SK-N-SH (cell line): ENCODE results near the gene LIMK2. TPM values are rescaled to one million over a fixed set of nuclear protein-coding genes. Genes with fewer than 3 reads are reported as not detected.
"Not testable (repeated sequence)": the region's sequence is repeated elsewhere in the genome, so short reads cannot be mapped to it uniquely, and the experiment has no call there.

Experiments
- CTCF ChIA-PET: fragments of 300-600, 350-600 bp; formaldehyde crosslinking; extraction: SDS; loops from one replicate; lab custom pipeline; 2021; lab: Yijun Ruan, JAX
- POLR2A ChIA-PET: fragments of 350-600 bp; sonication (Branson Sonifier 250); formaldehyde crosslinking; extraction: SDS; loops from one replicate; lab custom pipeline; 2020; ENCODE audit warnings: antibody characterized with exemption, inconsistent platforms; lab: Yijun Ruan, JAX
- DNase-seq: peaks from one replicate; pipeline ENCODE4 v3.0.0; 2012
- H2AFZ ChIP-seq: fragments of 200-600 bp; sonication (generic); 2 replicates; pipeline ENCODE4 v1.8.1; 2016; ENCODE audit warnings: antibody characterized with exemption, mild to moderate bottlenecking, low read depth
- H3F3A ChIP-seq: fragments of 200-600 bp; sonication (generic); replicated peaks from 2 replicates; pipeline ENCODE3; 2016; ENCODE audit warnings: antibody characterized with exemption, mild to moderate bottlenecking; ENCODE audit not compliant: insufficient read depth
- H3K27ac ChIP-seq, 2 experiments: fragments of 200-500 bp in 1 of 2; fragments of 200-600 bp in 1 of 2; sonication (Bioruptor generic) in 1 of 2; sonication (generic), shearing (Covaris generic) in 1 of 2; 2 replicates each; pipeline versions ENCODE4 v1.5.1 to v1.6.1; 2014 to 2016; ENCODE audit warnings: low read depth in 2 of 2, inconsistent platforms in 1 of 2, low read length in 1 of 2, mild to moderate bottlenecking in 1 of 2, mixed read lengths in 1 of 2
- H3K27me3 ChIP-seq: fragments of 200-600 bp; sonication (generic), shearing (Covaris generic); 2 replicates; pipeline ENCODE4 v1.6.1; 2016; ENCODE audit warnings: mixed run types; ENCODE audit not compliant: insufficient read depth
- H3K36me3 ChIP-seq, 2 experiments: fragments of 200-500 bp in 1 of 2; fragments of 200-600 bp in 1 of 2; sonication (Bioruptor generic) in 1 of 2; sonication (generic) in 1 of 2; replicated peaks in 1 of 2; 2 replicates each; pipeline versions ENCODE3 to v1.5.1; 2014 to 2016; ENCODE audit warnings: low read length in 1 of 2, mild to moderate bottlenecking in 1 of 2; ENCODE audit not compliant: insufficient read depth in 2 of 2, control insufficient read depth in 1 of 2
- H3K4me1 ChIP-seq, 2 experiments: fragments of 200-500 bp in 1 of 2; fragments of 200-600 bp in 1 of 2; sonication (Bioruptor generic) in 1 of 2; sonication (generic), shearing (Covaris generic) in 1 of 2; 2 replicates each; pipeline versions ENCODE4 v1.5.1 to v1.6.1; 2014 to 2016; ENCODE audit warnings: low read depth in 1 of 2, low read length in 1 of 2, mixed run types in 1 of 2; ENCODE audit not compliant: insufficient read depth in 2 of 2, control insufficient read depth in 1 of 2
- H3K4me2 ChIP-seq: fragments of 200-600 bp; sonication (generic), shearing (Covaris generic); 2 replicates; pipeline ENCODE4 v1.6.1; 2017; ENCODE audit warnings: mixed run types
- H3K4me3 ChIP-seq, 2 experiments: fragments of 200-500 bp in 1 of 2; fragments of 200-600 bp in 1 of 2; sonication (Bioruptor generic) in 1 of 2; sonication (generic), shearing (Covaris generic) in 1 of 2; 2 replicates each; pipeline versions ENCODE4 v1.5.1 to v1.8.1; 2014 to 2016; ENCODE audit warnings: low read depth in 2 of 2, inconsistent platforms in 1 of 2, low read length in 1 of 2, mild to moderate bottlenecking in 1 of 2, mixed read lengths in 1 of 2, moderate library complexity in 1 of 2
- H3K79me2 ChIP-seq: fragments of 200-600 bp; sonication (generic); 2 replicates; pipeline ENCODE4 v1.8.1; 2017; ENCODE audit warnings: mild to moderate bottlenecking; ENCODE audit not compliant: insufficient read depth
- H3K9ac ChIP-seq: fragments of 200-600 bp; sonication (generic); 2 replicates; pipeline ENCODE4 v1.6.1; 2017; ENCODE audit warnings: mixed run types
- H3K9me2 ChIP-seq: fragments of 200-600 bp; sonication (generic); 2 replicates; pipeline ENCODE4 v1.6.1; 2017; ENCODE audit warnings: mixed run types
- H3K9me3 ChIP-seq: fragments of 200-600 bp; sonication (generic); 2 replicates; pipeline ENCODE4 v1.6.1; 2017; ENCODE audit warnings: mixed run types, mild to moderate bottlenecking, moderate library complexity
- H4K20me1 ChIP-seq: fragments of 200-600 bp; sonication (generic); 2 replicates; pipeline ENCODE4 v1.6.1; 2017; ENCODE audit warnings: mild to moderate bottlenecking, mixed run types; ENCODE audit not compliant: insufficient read depth
- CHD2 ChIP-seq: fragments of 150-350 bp; IDR thresholded peaks from 2 replicates; pipeline ENCODE4 v1.6.1; 2018; ENCODE audit warnings: low read length; ENCODE audit not compliant: partially characterized antibody
- EP300 ChIP-seq, 2 experiments: IDR thresholded peaks; 2 replicates each; pipeline versions ENCODE4 v1.4.0 to v1.6.1; 2012; ENCODE audit warnings: borderline replicate concordance in 1 of 2, low read depth in 1 of 2, low read length in 1 of 2
- EZH2phosphoT487 ChIP-seq: fragments of 200-600 bp; sonication (generic); IDR thresholded peaks from 2 replicates; pipeline ENCODE4 v1.6.1; 2017; ENCODE audit warnings: low read depth, mixed run types, mild to moderate bottlenecking, antibody characterized with exemption, moderate library complexity, borderline replicate concordance
- FOXM1 ChIP-seq: IDR thresholded peaks from 2 replicates; pipeline ENCODE4 v1.4.0; 2012; ENCODE audit warnings: low read depth, mild to moderate bottlenecking
- GABPA ChIP-seq: IDR thresholded peaks from 2 replicates; pipeline ENCODE4 v1.4.0; 2012; ENCODE audit warnings: low read depth, mild to moderate bottlenecking
- JUND ChIP-seq: IDR thresholded peaks from 2 replicates; pipeline ENCODE4 v1.4.0; 2012
- MAX ChIP-seq: IDR thresholded peaks from 2 replicates; pipeline ENCODE4 v1.4.0; 2012; ENCODE audit warnings: low read depth
- MEF2A ChIP-seq: IDR thresholded peaks from 2 replicates; pipeline ENCODE4 v1.4.0; 2012; ENCODE audit warnings: low read depth, borderline replicate concordance
- TCF12 ChIP-seq: IDR thresholded peaks from 2 replicates; pipeline ENCODE4 v1.4.0; 2012
- WGBS: methylation state at CpG from one replicate; pipeline ENCODE4 v1.1.6; 2017; ENCODE audit warnings: low lambda C conversion rate; 5-methylcytosine and 5-hydroxymethylcytosine counted together
- polyA plus RNA-seq, 3 experiments: library from polyadenylated mRNA; depleted of rRNA; stranded (reverse); fragments of >200 nt; gene quantifications; 2 replicates each; pipeline ENCODE4 v1.2.3, GENCODE V29; 2012
- TF ChIP-seq, protein P1 (sequence below): IDR thresholded peaks from 2 replicates; pipeline ENCODE4 v1.4.0; 2012; ENCODE audit warnings: low read depth, borderline replicate concordance
- TF ChIP-seq, protein P2 (sequence below): IDR thresholded peaks from 2 replicates; pipeline ENCODE4; 2012

LIMK2 gene
- polyA plus RNA-seq, 1 of the 3 experiments (the other 2 are of a cell fraction), result 9.8 TPM

- TF ChIP-seq, protein P1, sequence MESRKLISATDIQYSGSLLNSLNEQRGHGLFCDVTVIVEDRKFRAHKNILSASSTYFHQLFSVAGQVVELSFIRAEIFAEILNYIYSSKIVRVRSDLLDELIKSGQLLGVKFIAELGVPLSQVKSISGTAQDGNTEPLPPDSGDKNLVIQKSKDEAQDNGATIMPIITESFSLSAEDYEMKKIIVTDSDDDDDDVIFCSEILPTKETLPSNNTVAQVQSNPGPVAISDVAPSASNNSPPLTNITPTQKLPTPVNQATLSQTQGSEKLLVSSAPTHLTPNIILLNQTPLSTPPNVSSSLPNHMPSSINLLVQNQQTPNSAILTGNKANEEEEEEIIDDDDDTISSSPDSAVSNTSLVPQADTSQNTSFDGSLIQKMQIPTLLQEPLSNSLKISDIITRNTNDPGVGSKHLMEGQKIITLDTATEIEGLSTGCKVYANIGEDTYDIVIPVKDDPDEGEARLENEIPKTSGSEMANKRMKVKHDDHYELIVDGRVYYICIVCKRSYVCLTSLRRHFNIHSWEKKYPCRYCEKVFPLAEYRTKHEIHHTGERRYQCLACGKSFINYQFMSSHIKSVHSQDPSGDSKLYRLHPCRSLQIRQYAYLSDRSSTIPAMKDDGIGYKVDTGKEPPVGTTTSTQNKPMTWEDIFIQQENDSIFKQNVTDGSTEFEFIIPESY, result 0 out of 2 replicates have a peak, but pooled peaks have one; percentile 56
- TF ChIP-seq FOXM1, result peak; percentile 78
- TF ChIP-seq JUND, result peak; percentile 93
- TF ChIP-seq EP300 (IDR thresholded peaks at IDR 0.05; ENCODE audit: borderline replicate concordance in 1 of 2, low read depth in 1 of 2, low read length in 1 of 2), result peak; percentile 48 to 92; a peak in 3 of 4 replicates
- TF ChIP-seq MEF2A, result no peak
- TF ChIP-seq EZH2phosphoT487, result no peak
- TF ChIP-seq, protein P2, sequence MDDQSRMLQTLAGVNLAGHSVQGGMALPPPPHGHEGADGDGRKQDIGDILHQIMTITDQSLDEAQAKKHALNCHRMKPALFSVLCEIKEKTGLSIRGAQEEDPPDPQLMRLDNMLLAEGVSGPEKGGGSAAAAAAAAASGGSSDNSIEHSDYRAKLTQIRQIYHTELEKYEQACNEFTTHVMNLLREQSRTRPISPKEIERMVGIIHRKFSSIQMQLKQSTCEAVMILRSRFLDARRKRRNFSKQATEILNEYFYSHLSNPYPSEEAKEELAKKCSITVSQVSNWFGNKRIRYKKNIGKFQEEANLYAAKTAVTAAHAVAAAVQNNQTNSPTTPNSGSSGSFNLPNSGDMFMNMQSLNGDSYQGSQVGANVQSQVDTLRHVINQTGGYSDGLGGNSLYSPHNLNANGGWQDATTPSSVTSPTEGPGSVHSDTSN, result peak; percentile 96
- no peak for TF ChIP-seq CHD2
- TF ChIP-seq MAX, result peak; percentile 47; the same call in 1 of the 2 replicates
Measured at GRCh38 chr22:31244046-31244942, 32.2 kb downstream of the LIMK2 start (continued).

DNA sequence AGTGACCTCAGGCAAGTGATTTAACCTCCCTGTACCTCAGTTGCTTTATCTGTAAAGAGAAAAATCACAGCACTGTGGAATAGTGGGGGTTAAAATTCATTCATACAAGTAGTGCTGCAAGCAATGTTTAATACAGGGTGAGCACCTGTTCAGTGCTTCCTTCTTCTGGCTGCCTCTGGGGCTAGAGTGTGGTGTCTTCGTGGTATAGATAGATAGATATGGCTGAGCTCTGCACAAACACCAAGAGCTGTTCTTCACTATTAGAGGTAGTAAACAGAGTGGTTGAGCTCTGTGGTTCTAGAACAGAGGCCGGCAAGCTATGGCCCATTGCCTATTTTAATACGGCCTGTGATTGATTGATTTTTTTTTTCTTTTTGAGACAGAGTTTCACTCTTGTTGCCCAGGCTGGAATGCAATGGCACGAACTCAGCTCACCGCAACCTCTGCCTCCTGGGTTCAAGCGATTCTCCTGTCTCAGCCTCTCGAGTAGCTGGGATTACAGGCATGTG lies 32.9 kb downstream of the LIMK2 start:
- Histone ChIP-seq H3K4me2 (peak overlapping the region; percentile 58), H3K4me3 (no peak overlapping the region), H3K27ac (peak overlapping the region; percentile 95 to 99), H2AFZ (no peak overlapping the region), H3K4me1 (peaks cover 36 to 61% of the 10 kb centered on the region in 2 experiments), H3K9me3 (no peaks in the 10 kb centered on the region), H3K79me2 (peaks cover 72% of the 10 kb centered on the region), H3K9ac (peak overlapping the region; percentile 71; the same call in 1 of the 2 replicates), H3K9me2 (no peaks in the 10 kb centered on the region), H4K20me1 (no peaks in the 10 kb centered on the region), H3F3A (peaks cover 55% of the 10 kb centered on the region), H3K36me3 (no peaks in the 10 kb centered on the region), H3K27me3 (no peaks in the 10 kb centered on the region)
- 83% methylated on average over 7 of the region's 7 CpGs for WGBS
- no peak for DNase-seq
- TF ChIP-seq GABPA (no peak), TCF12 (no peak)
- POLR2A ChIA-PET, result no interaction called here
- CTCF ChIA-PET, result interaction anchor here (2.8 to 8.1 kb wide), 2 partner anchors 26 to 33 kb away, joined by 13 to 85 read pairs; partner anchors contain the start of gene LIMK2

- peaks cover 34 to 67% of the 10 kb centered on the region in 2 experiments for H3K4me1 ChIP-seq
Measured at GRCh38 chr22:31245998-31246397, 33.9 kb downstream of the LIMK2 start.

More at GRCh38 chr22:31245998-31246397, 33.9 kb downstream of the LIMK2 start:
- Histone ChIP-seq H3K79me2 (peaks cover 72% of the 10 kb centered on the region), H3K27ac (peak overlapping the region; percentile 88 to 99), H3F3A (peaks cover 51% of the 10 kb centered on the region)
- H3K9ac ChIP-seq, H3K36me3 ChIP-seq, H3K27me3 ChIP-seq, H3K9me2 ChIP-seq, H3K4me3 ChIP-seq, POLR2A ChIA-PET, H2AFZ ChIP-seq, H3K4me2 ChIP-seq, H3K9me3 ChIP-seq, H4K20me1 ChIP-seq, DNase-seq: not testable (repeated sequence)
- CTCF ChIA-PET, result interaction anchor here (1.0 to 8.1 kb wide), 3 partner anchors 25 to 157 kb away, joined by 3 to 85 read pairs (median 50); partner anchors contain the start of gene LIMK2
- WGBS, result 95% methylated on average over 8 of the region's 12 CpGs
